Neuronal stem cell (in vitro differentiated cells): ENCODE data around the gene CDK11B.

Experiments
- DNase-seq: peaks from one replicate; pipeline ENCODE4 v3.0.0-alpha.2; 2013; ENCODE audit warnings: low spot score
- H2AFZ ChIP-seq: one replicate; pipeline ENCODE4 v1.6.1; 2013; ENCODE audit warnings: mild to moderate bottlenecking, low read length, inconsistent platforms
- H2AK5ac ChIP-seq: 2 replicates; pipeline ENCODE4 v1.6.1; 2013; ENCODE audit warnings: low read depth, mild to moderate bottlenecking, inconsistent platforms, low read length, moderate library complexity, mixed read lengths
- H2BK120ac ChIP-seq: 2 replicates; pipeline ENCODE4 v1.6.1; 2013; ENCODE audit warnings: low read depth, mild to moderate bottlenecking, inconsistent platforms, low read length, moderate library complexity, mixed read lengths
- H2BK12ac ChIP-seq: one replicate; pipeline ENCODE4 v1.6.1; 2013; ENCODE audit warnings: low read length, inconsistent platforms
- H2BK15ac ChIP-seq: 2 replicates; pipeline ENCODE4 v1.6.1; 2013; ENCODE audit warnings: mild to moderate bottlenecking, low read length, inconsistent platforms, mixed read lengths
- H2BK5ac ChIP-seq: one replicate; pipeline ENCODE4 v1.6.1; 2013; ENCODE audit warnings: inconsistent platforms, mild to moderate bottlenecking, low read length, moderate library complexity
- H3K14ac ChIP-seq: one replicate; pipeline ENCODE4 v1.6.1; 2013; ENCODE audit warnings: low read length, inconsistent platforms
- H3K18ac ChIP-seq: 2 replicates; pipeline ENCODE4 v1.6.1; 2013; ENCODE audit warnings: low read length, inconsistent platforms
- H3K23ac ChIP-seq: 2 replicates; pipeline ENCODE4 v1.6.1; 2013; ENCODE audit warnings: low read depth, mild to moderate bottlenecking, mixed read lengths, low read length, inconsistent platforms; ENCODE audit not compliant: poor library complexity
- H3K27ac ChIP-seq: replicated peaks from 3 replicates; pipeline ENCODE4 v1.5.1; 2013; ENCODE audit warnings: low read length, inconsistent platforms
- H3K27me3 ChIP-seq, 3 experiments: 2 replicates each; pipeline ENCODE4 v1.6.1; 2013; ENCODE audit warnings: low read length in 3 of 3, mild to moderate bottlenecking in 2 of 3, inconsistent platforms in 1 of 3, low read depth in 1 of 3, mixed read lengths in 1 of 3, moderate library complexity in 1 of 3; ENCODE audit not compliant: control insufficient read depth in 3 of 3, insufficient read depth in 3 of 3
- H3K36me3 ChIP-seq, 2 donors: replicated peaks in 1 of 2; 2 replicates each; pipeline ENCODE4 v1.6.1; 2013; ENCODE audit warnings: low read length in 2 of 2; ENCODE audit not compliant: control insufficient read depth in 2 of 2, insufficient read depth in 2 of 2
- H3K4ac ChIP-seq: 2 replicates; pipeline ENCODE4 v1.6.1; 2013; ENCODE audit warnings: inconsistent platforms, mild to moderate bottlenecking, low read length, moderate library complexity
- H3K4me1 ChIP-seq, 2 donors: 1 replicate in 1 of 2; 2 replicates in 1 of 2; pipeline ENCODE4 v1.6.1; 2013; ENCODE audit warnings: low read length in 2 of 2, low read depth in 1 of 2; ENCODE audit not compliant: control insufficient read depth in 2 of 2, insufficient read depth in 1 of 2
- H3K4me2 ChIP-seq: one replicate; pipeline ENCODE4 v1.6.1; 2013; ENCODE audit warnings: mild to moderate bottlenecking, low read length, inconsistent platforms; ENCODE audit not compliant: insufficient read depth, poor library complexity, severe bottlenecking
- H3K4me3 ChIP-seq, 2 donors: 2 replicates each; pipeline ENCODE4 v1.5.1; 2013; ENCODE audit warnings: low read length in 2 of 2, mild to moderate bottlenecking in 2 of 2, inconsistent platforms in 1 of 2, moderate library complexity in 1 of 2
- H3K79me1 ChIP-seq: one replicate; pipeline ENCODE4 v1.6.1; 2013; ENCODE audit warnings: low read depth, mild to moderate bottlenecking, inconsistent platforms, low read length, moderate library complexity
- H3K9ac ChIP-seq: one replicate; pipeline ENCODE4 v1.6.1; 2013; ENCODE audit warnings: mild to moderate bottlenecking, low read depth, low read length, inconsistent platforms; ENCODE audit not compliant: poor library complexity
- H3K9me3 ChIP-seq, 2 donors: replicated peaks in 1 of 2; 2 replicates each; pipeline versions ENCODE3 to v1.6.1; 2013; ENCODE audit warnings: low read length in 2 of 2, mild to moderate bottlenecking in 2 of 2, inconsistent platforms in 1 of 2, low read depth in 1 of 2, mixed read lengths in 1 of 2, moderate library complexity in 1 of 2; ENCODE audit not compliant: control insufficient read depth in 2 of 2, insufficient read depth in 1 of 2
- H4K8ac ChIP-seq: one replicate; pipeline ENCODE4 v1.6.1; 2013; ENCODE audit warnings: low read depth, mild to moderate bottlenecking, inconsistent platforms, low read length, moderate library complexity
- H4K91ac ChIP-seq: one replicate; pipeline ENCODE4 v1.6.1; 2013; ENCODE audit warnings: low read length, low read depth, mild to moderate bottlenecking, inconsistent platforms; ENCODE audit not compliant: poor library complexity
- WGBS, 2 donors: extraction: QIAGEN DNeasy Blood & Tissue Kit; methylation state at CpG; one replicate each; pipeline ENCODE4 v1.1.7; 2013; ENCODE audit warnings: missing lambda C conversion rate in 2 of 2, mixed read lengths in 1 of 2; ENCODE audit not compliant: insufficient read length in 2 of 2, insufficient replicate concordance in 1 of 2; ENCODE audit errors: extremely low coverage in 2 of 2; 5-methylcytosine and 5-hydroxymethylcytosine counted together

The CDK11B gene

GRCh38 chr1:1680031-1680911 is 21.5 kb upstream of the CDK11B start:
- WGBS, 2 donors: no CpG with 5 or more reads among the region's 32 CpGs
- H3K23ac ChIP-seq: peak overlapping the region; percentile 55

GRCh38 chr1:1678581-1679380 is 20.0 kb upstream of the CDK11B start:
- peak overlapping the region; percentile 89 for H3K14ac ChIP-seq
- H4K91ac ChIP-seq: no peak overlapping the region
- H3K36me3 ChIP-seq: peaks cover 1 to 22% of the 10 kb centered on the region in 2 donors
- no peak overlapping the region for H3K18ac ChIP-seq
- H4K8ac ChIP-seq: no peak overlapping the region
- peak overlapping the region; percentile 39 for H2BK5ac ChIP-seq
- peaks cover 12% of the 10 kb centered on the region for H3K79me1 ChIP-seq
- H3K9me3 ChIP-seq: no peaks in the 10 kb centered on the region
- peaks cover 0 to 6% of the 10 kb centered on the region in 2 donors for H3K4me1 ChIP-seq
- peak overlapping the region; percentile 1 for H2AK5ac ChIP-seq
- H3K27ac ChIP-seq: no peak overlapping the region
- no peaks in the 10 kb centered on the region for H3K27me3 ChIP-seq
- DNase-seq: no peak
- H3K4me3 ChIP-seq: no peak overlapping the region
- no CpG with 5 or more reads among the region's 24 CpGs for WGBS, 2 donors
- no peak overlapping the region for H2BK12ac ChIP-seq
- H2BK120ac ChIP-seq: no peak overlapping the region
- no peak overlapping the region for H2AFZ ChIP-seq
- no peak overlapping the region for H2BK15ac ChIP-seq
- no peak overlapping the region for H3K4ac ChIP-seq
- peak overlapping the region; percentile 47 for H3K9ac ChIP-seq
- peak overlapping the region; percentile 60 for H3K23ac ChIP-seq
- H3K4me2 ChIP-seq: no peak overlapping the region

More at GRCh38 chr1:1680031-1680911, 21.5 kb upstream of the CDK11B start:
- Histone ChIP-seq H2BK5ac (peak overlapping the region; percentile 39), H3K4me1 (peaks cover 0 to 6% of the 10 kb centered on the region in 2 donors), H3K18ac (no peak overlapping the region), H3K9me3 (no peaks in the 10 kb centered on the region), H3K79me1 (peaks cover 18% of the 10 kb centered on the region), H2BK12ac (no peak overlapping the region), H3K4me3 (peak overlapping the region in 1 of 2 donors; percentile 19), H3K14ac (no peak overlapping the region), H2AK5ac (no peak overlapping the region), H3K9ac (peak overlapping the region; percentile 77), H4K8ac (peak overlapping the region; percentile 1), H3K36me3 (peaks cover 1 to 27% of the 10 kb centered on the region in 2 donors), H4K91ac (no peak overlapping the region), H3K27me3 (no peaks in the 10 kb centered on the region), H3K27ac (no peak overlapping the region), H3K4me2 (no peak overlapping the region), H2AFZ (no peak overlapping the region), H2BK15ac (no peak overlapping the region), H3K4ac (peak overlapping the region; percentile 11), H2BK120ac (no peak overlapping the region)
- no peak for DNase-seq

GRCh38 chr1:1677718-1678580 is 19.1 kb upstream of the CDK11B start:
- H3K4ac ChIP-seq: no peak overlapping the region
- peaks cover 0 to 6% of the 10 kb centered on the region in 2 donors for H3K4me1 ChIP-seq
- peak overlapping the region; percentile 43 for H3K23ac ChIP-seq
- no peak overlapping the region for H3K27ac ChIP-seq
- H3K4me2 ChIP-seq: no peak overlapping the region
- H3K9me3 ChIP-seq: no peaks in the 10 kb centered on the region
- no peak overlapping the region for H2AFZ ChIP-seq
- no peak overlapping the region for H2BK15ac ChIP-seq
- peaks cover 7% of the 10 kb centered on the region for H3K79me1 ChIP-seq
- peaks cover 1 to 22% of the 10 kb centered on the region in 2 donors for H3K36me3 ChIP-seq
- no peak overlapping the region for H4K91ac ChIP-seq
- no CpG with 5 or more reads among the region's 39 CpGs for WGBS, 2 donors
- no peak for DNase-seq
- H4K8ac ChIP-seq: no peak overlapping the region
- no peak overlapping the region for H2BK120ac ChIP-seq
- no peak overlapping the region for H3K4me3 ChIP-seq
- H3K14ac ChIP-seq: peak overlapping the region; percentile 89
- H3K27me3 ChIP-seq: no peaks in the 10 kb centered on the region
- peak overlapping the region; percentile 39 for H2BK5ac ChIP-seq
- peak overlapping the region; percentile 73 for H2BK12ac ChIP-seq
- peak overlapping the region; percentile 1 for H2AK5ac ChIP-seq
- no peak overlapping the region for H3K18ac ChIP-seq
- peak overlapping the region; percentile 44 for H3K9ac ChIP-seq
